PC-9 (cell line): ENCODE results near the gene KIAA0040.

Experiments used
- EZH2 ChIP-seq: fragments of 200-600 bp; sonication (generic); IDR thresholded peaks from 2 replicates; pipeline ENCODE4 v1.8.0; 2017; ENCODE audit warnings: antibody characterized with exemption, low read depth
- TF ChIP-seq, protein P1 (sequence below): fragments of 200-600 bp; sonication (generic); conservative IDR thresholded peaks from 2 replicates; pipeline ENCODE4 v1.6.1; 2017; ENCODE audit warnings: mixed run types, antibody characterized with exemption, mild to moderate bottlenecking, moderate library complexity

DNA sequence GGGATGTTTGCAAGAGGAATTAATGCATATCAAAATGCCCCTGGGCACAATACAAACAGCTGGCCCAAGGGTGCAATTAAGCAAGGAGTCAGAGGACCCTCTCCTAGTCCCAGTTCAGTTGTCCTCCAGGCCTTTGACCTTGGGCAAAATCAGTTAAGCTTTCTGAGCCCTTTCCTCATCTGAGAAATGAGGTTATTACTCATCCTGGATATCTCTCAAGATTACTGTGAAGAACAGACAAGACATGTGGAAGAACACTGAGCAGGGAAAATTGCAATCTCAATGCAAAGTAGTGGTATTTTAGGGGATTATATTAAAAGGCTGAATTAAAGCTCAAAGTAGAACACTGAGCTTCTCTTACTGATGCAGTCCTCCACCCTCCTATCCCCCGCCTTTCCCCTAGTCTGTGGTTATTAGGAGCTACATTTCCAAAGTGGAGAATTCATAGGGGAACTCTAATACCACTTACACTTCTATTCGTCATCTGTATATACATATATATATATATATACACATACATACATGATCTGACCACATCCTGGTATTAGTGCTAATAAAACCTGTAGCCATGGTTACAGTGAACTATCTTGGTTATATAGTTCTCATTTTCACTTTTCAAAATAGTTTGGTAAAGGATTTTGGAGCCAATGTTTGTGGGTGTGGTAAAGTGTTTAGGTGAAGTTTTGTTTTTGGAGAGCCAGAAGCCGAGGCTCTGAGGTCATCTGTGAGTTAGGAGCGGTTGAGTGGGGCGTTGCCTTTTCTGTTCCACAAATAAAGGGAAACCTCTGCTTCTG is 18.1 kb downstream of the KIAA0040 start:
- TF ChIP-seq, protein P1, sequence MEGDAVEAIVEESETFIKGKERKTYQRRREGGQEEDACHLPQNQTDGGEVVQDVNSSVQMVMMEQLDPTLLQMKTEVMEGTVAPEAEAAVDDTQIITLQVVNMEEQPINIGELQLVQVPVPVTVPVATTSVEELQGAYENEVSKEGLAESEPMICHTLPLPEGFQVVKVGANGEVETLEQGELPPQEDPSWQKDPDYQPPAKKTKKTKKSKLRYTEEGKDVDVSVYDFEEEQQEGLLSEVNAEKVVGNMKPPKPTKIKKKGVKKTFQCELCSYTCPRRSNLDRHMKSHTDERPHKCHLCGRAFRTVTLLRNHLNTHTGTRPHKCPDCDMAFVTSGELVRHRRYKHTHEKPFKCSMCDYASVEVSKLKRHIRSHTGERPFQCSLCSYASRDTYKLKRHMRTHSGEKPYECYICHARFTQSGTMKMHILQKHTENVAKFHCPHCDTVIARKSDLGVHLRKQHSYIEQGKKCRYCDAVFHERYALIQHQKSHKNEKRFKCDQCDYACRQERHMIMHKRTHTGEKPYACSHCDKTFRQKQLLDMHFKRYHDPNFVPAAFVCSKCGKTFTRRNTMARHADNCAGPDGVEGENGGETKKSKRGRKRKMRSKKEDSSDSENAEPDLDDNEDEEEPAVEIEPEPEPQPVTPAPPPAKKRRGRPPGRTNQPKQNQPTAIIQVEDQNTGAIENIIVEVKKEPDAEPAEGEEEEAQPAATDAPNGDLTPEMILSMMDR = no peak
- no peak for TF ChIP-seq EZH2
